Left ventricle myocardium inferior (tissue), 1 donor: ENCODE measurements around the gene GLRX3. TPM values are rescaled to one million over a fixed set of nuclear protein-coding genes. Genes with fewer than 3 reads are reported as not detected.

ENCODE experiments used
- DNase-seq: peaks from one replicate; pipeline ENCODE4 v3.0.0-alpha.2; 2020
- H3K27ac ChIP-seq: fragments of 200-600 bp; replicated peaks from 2 replicates; pipeline ENCODE4 v1.8.0; 2021
- H3K27me3 ChIP-seq: fragments of 200-600 bp; 2 replicates; pipeline ENCODE4 v1.8.0; 2021; ENCODE audit warnings: low read depth
- H3K36me3 ChIP-seq: fragments of 200-600 bp; 2 replicates; pipeline ENCODE4 v1.8.0; 2021
- H3K4me1 ChIP-seq: fragments of 200-600 bp; 2 replicates; pipeline ENCODE4 v1.8.0; 2021
- H3K4me3 ChIP-seq: fragments of 200-600 bp; 2 replicates; pipeline ENCODE4 v1.8.0; 2021; ENCODE audit warnings: mild to moderate bottlenecking, moderate library complexity
- H3K9me3 ChIP-seq: fragments of 200-600 bp; replicated peaks from 2 replicates; pipeline ENCODE4 v1.8.0; 2021
- intact Hi-C: fragments of 100-400 bp; cut with micrococcal nuclease; formaldehyde crosslinking; loops from one replicate; pipeline ENCODE4 v1.11.0; 2022
- total RNA-seq: library from RNA; stranded (reverse); fragmentation: NEBNext Ultra II Directional; extraction: Animal tissue kit (Norgen Biotek cat#: 25700); gene quantifications from one replicate; pipeline ENCODE4 v1.2.1, GENCODE V29; 2021
- TF ChIP-seq, protein P1 (sequence below): fragments of 200-600 bp; IDR thresholded peaks from 2 replicates; pipeline ENCODE4 v1.8.0; 2021; ENCODE audit warnings: antibody characterized with exemption, mild to moderate bottlenecking, borderline replicate concordance
- donor health status: DM: no; HTN: yes; CAD: no; lungs with severe emphysema.

The GLRX3 gene
- total RNA-seq, 1 donor from 2014 or later: 69.2 TPM

DNA sequence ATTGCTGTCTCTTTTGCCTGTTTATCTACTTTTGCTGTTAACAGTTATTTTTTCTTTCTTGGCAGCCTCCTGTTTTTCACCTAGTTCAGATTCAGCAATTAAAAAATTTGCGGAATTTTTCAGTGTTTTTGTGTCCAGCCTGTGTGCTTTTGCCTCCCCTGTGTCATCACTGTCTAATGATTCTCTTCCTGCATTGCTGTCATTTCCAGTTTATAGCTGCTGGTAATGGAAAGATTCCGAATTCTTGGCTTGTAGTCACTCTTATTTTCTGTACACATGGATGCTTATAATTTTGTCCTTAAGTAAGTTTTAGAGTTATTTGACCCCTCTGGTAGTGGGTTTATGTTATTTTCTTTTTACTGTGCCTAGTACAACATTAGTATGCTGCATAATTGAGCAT is 25.1 kb downstream of the GLRX3 start:
- Histone ChIP-seq H3K4me3 (no peak overlapping the region), H3K4me1 (peaks cover 5% of the 10 kb centered on the region), H3K9me3 (no peaks in the 10 kb centered on the region), H3K27ac (no peak overlapping the region), H3K36me3 (peaks cover 43% of the 10 kb centered on the region), H3K27me3 (no peaks in the 10 kb centered on the region)
- intact Hi-C loops: no loop called here
- no peak for DNase-seq
- TF ChIP-seq, protein P1, sequence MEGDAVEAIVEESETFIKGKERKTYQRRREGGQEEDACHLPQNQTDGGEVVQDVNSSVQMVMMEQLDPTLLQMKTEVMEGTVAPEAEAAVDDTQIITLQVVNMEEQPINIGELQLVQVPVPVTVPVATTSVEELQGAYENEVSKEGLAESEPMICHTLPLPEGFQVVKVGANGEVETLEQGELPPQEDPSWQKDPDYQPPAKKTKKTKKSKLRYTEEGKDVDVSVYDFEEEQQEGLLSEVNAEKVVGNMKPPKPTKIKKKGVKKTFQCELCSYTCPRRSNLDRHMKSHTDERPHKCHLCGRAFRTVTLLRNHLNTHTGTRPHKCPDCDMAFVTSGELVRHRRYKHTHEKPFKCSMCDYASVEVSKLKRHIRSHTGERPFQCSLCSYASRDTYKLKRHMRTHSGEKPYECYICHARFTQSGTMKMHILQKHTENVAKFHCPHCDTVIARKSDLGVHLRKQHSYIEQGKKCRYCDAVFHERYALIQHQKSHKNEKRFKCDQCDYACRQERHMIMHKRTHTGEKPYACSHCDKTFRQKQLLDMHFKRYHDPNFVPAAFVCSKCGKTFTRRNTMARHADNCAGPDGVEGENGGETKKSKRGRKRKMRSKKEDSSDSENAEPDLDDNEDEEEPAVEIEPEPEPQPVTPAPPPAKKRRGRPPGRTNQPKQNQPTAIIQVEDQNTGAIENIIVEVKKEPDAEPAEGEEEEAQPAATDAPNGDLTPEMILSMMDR: no peak

DNA sequence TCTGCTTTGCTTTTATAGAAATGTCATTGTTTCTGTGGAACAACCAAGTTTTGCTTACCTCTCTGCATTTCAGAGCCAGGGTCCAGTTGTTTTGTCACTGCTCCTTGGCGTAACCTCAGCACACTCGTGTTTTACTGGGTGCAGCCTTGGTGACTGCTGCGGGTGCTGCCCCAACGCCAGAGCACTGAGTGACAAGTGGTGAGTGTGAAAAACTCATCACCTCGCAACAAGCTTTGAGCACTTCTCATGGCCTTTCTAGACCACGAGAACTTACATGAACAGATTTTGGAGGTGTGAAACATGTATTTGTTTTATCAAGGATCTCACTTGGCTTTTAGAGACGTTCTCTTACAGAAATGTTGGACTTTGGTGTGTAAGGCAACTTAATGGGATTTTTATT is 31.0 kb downstream of the GLRX3 start:
- Histone ChIP-seq H3K4me3 (no peak overlapping the region), H3K4me1 (no peaks in the 10 kb centered on the region), H3K27ac (no peak overlapping the region), H3K9me3 (no peaks in the 10 kb centered on the region), H3K36me3 (peaks cover 73% of the 10 kb centered on the region), H3K27me3 (no peaks in the 10 kb centered on the region)
- no peak for DNase-seq
- TF ChIP-seq, protein P1: no peak
- intact Hi-C loops: no loop called here

DNA sequence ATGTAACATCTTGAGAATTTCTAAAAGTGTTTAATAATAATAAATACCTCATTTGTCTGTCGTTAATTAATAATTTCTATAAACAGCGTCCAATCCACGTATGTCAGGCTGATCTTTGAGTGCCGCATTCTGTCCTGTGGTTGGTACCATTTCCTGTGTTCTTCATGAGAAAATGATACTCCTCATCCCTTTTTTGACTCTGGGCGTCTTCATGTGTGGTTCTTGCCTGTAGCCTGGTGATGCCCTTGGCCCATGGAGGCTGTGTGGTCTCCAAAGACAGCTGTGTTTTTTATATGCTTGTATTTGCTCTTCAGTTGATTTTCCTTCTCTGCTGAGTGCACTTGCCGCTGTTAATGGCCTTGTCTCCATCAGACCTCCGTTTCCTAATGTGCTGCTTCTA is 31.5 kb downstream of the GLRX3 start:
- Histone ChIP-seq H3K4me3 (no peak overlapping the region), H3K27ac (no peak overlapping the region), H3K9me3 (no peaks in the 10 kb centered on the region), H3K36me3 (peaks cover 73% of the 10 kb centered on the region), H3K4me1 (no peaks in the 10 kb centered on the region), H3K27me3 (no peaks in the 10 kb centered on the region)
- intact Hi-C loops: no loop called here
- TF ChIP-seq, protein P1: no peak
- DNase-seq: no peak

DNA sequence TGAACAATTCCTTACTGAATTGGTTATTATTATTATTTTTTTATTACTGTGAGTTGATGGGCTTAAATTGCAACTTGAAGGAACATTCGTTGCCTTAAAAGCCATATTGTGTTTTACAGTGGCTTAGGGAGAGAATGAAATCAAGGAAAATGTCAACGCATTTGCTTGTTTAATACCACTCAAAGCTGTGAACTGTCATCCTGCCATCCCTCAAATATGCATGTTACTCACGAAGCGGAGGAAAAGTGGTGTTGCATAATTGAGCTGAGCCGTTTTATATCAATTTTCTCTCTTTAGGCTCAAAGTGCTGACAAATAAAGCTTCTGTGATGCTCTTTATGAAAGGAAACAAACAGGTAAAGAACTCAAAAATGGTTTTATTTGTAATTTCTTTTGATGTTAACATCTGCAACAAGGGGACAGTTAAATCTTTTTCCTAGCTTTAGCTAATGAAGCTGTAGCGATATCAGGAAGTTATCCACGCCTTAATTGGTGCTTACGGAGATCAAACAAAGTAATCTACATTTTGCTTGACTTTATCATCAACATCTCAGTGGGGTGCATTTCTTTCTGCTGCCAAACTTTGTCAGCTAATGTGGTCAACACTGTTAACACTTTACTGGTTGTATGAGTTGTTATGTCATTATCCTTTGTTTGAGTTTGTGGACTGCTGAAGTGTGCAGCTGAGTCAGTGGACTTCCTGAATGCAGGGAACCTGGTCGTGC is 33.1 kb downstream of the GLRX3 start:
- intact Hi-C loops: no loop called here
- Histone ChIP-seq H3K9me3 (no peaks in the 10 kb centered on the region), H3K27me3 (no peaks in the 10 kb centered on the region), H3K27ac (no peak overlapping the region), H3K4me1 (no peaks in the 10 kb centered on the region), H3K36me3 (peaks cover 73% of the 10 kb centered on the region), H3K4me3 (no peak overlapping the region)
- TF ChIP-seq, protein P1: no peak
- DNase-seq: no peak

DNA sequence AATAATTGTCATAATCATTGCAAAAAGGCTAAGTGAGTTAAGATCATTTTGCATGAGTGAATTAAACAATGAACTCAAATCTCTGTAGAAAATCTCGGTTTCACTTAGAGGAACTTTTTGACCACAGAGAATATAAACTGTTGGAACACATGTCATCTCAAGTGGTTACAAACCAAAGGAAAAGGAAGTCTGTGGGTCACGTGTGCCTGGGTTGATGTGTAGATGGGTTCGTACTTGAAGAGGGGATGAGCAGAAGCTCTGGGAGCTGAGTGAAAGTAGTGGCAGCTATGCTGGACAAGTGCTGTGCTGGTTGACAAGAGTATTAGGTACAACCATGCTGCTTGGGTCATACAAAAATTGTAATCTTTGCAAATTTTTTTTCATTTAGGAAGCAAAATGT is 35.0 kb downstream of the GLRX3 start:
- Histone ChIP-seq H3K36me3 (peaks cover 87% of the 10 kb centered on the region), H3K4me1 (no peaks in the 10 kb centered on the region), H3K27me3 (no peaks in the 10 kb centered on the region), H3K9me3 (no peaks in the 10 kb centered on the region), H3K4me3 (no peak overlapping the region), H3K27ac (no peak overlapping the region)
- DNase-seq: no peak
- intact Hi-C loops: no loop called here
- TF ChIP-seq, protein P1: no peak
